Keratinocyte (primary cell): Measurements from ENCODE around the gene FBXW5. TPM values are rescaled to one million over a fixed set of nuclear protein-coding genes. Genes with fewer than 3 reads are reported as not detected.

Experiments
- DNase-seq: peaks from one replicate; pipeline ENCODE4 v3.0.0-alpha.2; 2011; ENCODE audit warnings: low read depth, missing footprints, low spot score
- FAIRE-seq: peaks from 2 replicates; lab custom pipeline; 2011; peaks lifted over from hg19 to GRCh38; lab: Jason Lieb, UNC
- H2AFZ ChIP-seq: 2 replicates; pipeline ENCODE4 v1.6.0; 2012; ENCODE audit warnings: low read length, control low read depth, inconsistent platforms; ENCODE audit not compliant: control insufficient read depth
- H3K27ac ChIP-seq: 2 replicates; pipeline ENCODE4 v1.5.1; 2011; ENCODE audit warnings: low read length; ENCODE audit not compliant: control insufficient read depth, insufficient read depth
- H3K27me3 ChIP-seq: 3 replicates; pipeline ENCODE4 v1.6.0; 2011; ENCODE audit warnings: low read length; ENCODE audit not compliant: control insufficient read depth, insufficient read depth; ENCODE audit errors: extremely low read depth
- H3K36me3 ChIP-seq, 2 experiments: 2 replicates in 1 of 2; 3 replicates in 1 of 2; pipeline ENCODE4 v1.5.1; 2011; ENCODE audit warnings: low read length in 2 of 2, mild to moderate bottlenecking in 1 of 2; ENCODE audit not compliant: control insufficient read depth in 2 of 2, insufficient read depth in 2 of 2; ENCODE audit errors: extremely low read depth in 1 of 2
- H3K4me1 ChIP-seq: 3 replicates; pipeline ENCODE4 v1.5.1; 2011; ENCODE audit warnings: low read length; ENCODE audit not compliant: control insufficient read depth, insufficient read depth; ENCODE audit errors: extremely low read depth
- H3K4me2 ChIP-seq: 3 replicates; pipeline ENCODE4 v1.6.0; 2011; ENCODE audit warnings: low read depth, low read length; ENCODE audit not compliant: control insufficient read depth, insufficient read depth; ENCODE audit errors: extremely low read depth
- H3K4me3 ChIP-seq, 3 experiments: fragments of 200-600 bp in 1 of 3; sonication (generic) in 1 of 3; 2 replicates in 2 of 3; 3 replicates in 1 of 3; pipeline ENCODE4 v1.5.1; 2011 to 2016; ENCODE audit warnings: low read length in 3 of 3, mild to moderate bottlenecking in 3 of 3, control low read depth in 2 of 3, inconsistent platforms in 1 of 3, low read depth in 1 of 3, mixed read lengths in 1 of 3, mixed run types in 1 of 3, moderate library complexity in 1 of 3; ENCODE audit not compliant: control insufficient read depth in 2 of 3, insufficient read depth in 2 of 3; ENCODE audit errors: extremely low read depth in 1 of 3
- H3K79me2 ChIP-seq: 2 replicates; pipeline ENCODE4 v1.6.0; 2012; ENCODE audit warnings: low read length; ENCODE audit not compliant: control insufficient read depth, insufficient read depth
- H3K9ac ChIP-seq: 3 replicates; pipeline ENCODE4 v1.6.0; 2011; ENCODE audit warnings: low read length; ENCODE audit not compliant: control insufficient read depth, insufficient read depth; ENCODE audit errors: extremely low read depth
- H3K9me1 ChIP-seq: 3 replicates; pipeline ENCODE4 v1.6.0; 2011; ENCODE audit warnings: low read length; ENCODE audit not compliant: control insufficient read depth, insufficient read depth; ENCODE audit errors: extremely low read depth
- H3K9me3 ChIP-seq: 2 replicates; pipeline ENCODE4 v1.5.1; 2012; ENCODE audit warnings: low read depth, low read length; ENCODE audit not compliant: control insufficient read depth
- H4K20me1 ChIP-seq: 3 replicates; pipeline ENCODE4 v1.6.0; 2011; ENCODE audit warnings: low read length; ENCODE audit not compliant: control insufficient read depth, insufficient read depth; ENCODE audit errors: extremely low read depth
- EZH2 ChIP-seq: IDR thresholded peaks from one replicate; pipeline ENCODE4 v1.6.1; 2012; ENCODE audit warnings: inconsistent platforms, mild to moderate bottlenecking, low read length, moderate library complexity
- dilution Hi-C: fragments of 300-500 bp; cut with MboI; formaldehyde crosslinking; loops from one replicate; pipeline ENCODE4 v1.7.0; 2020; ENCODE audit warnings: low sequenced_read_pairs; ENCODE audit not compliant: extremely low pct_ligation_motif_present
- polyA plus RNA-seq, 5 experiments: library from polyadenylated mRNA; depleted of rRNA in 3 of 5; stranded (reverse) in 3 of 5; stranded (forward) in 1 of 5; unstranded in 1 of 5; fragments of >200 nt; gene quantifications; 1 replicate in 1 of 5; 2 replicates in 3 of 5; 3 replicates in 1 of 5; pipeline versions ENCODE4 v1.2.1 to v1.2.3, GENCODE V29; 2011 to 2012; ENCODE audit warnings: missing spikeins in 2 of 5, low read depth in 1 of 5, low replicate concordance in 1 of 5
- TF ChIP-seq, protein P1 (sequence below), 3 experiments: IDR thresholded peaks in 1 of 3; conservative IDR thresholded peaks in 1 of 3; optimal IDR thresholded peaks in 1 of 3; 2 replicates in 2 of 3; 3 replicates in 1 of 3; pipeline versions ENCODE3 to v1.5.1; 2011; ENCODE audit warnings: low read length in 3 of 3, mild to moderate bottlenecking in 3 of 3, moderate library complexity in 2 of 3, control low read depth in 1 of 3, inconsistent platforms in 1 of 3; ENCODE audit not compliant: insufficient read depth in 2 of 3; ENCODE audit errors: extremely low read depth in 1 of 3

The FBXW5 gene
- polyA plus RNA-seq, 1 donor (not counting 4 experiments of a cell fraction or from before 2014, with no cell fraction given): 23.0 TPM

- H3K9me1 ChIP-seq: no peaks in the 10 kb centered on the region
- dilution Hi-C loops: no loop called here
- FAIRE-seq (no peak), DNase-seq (no peak)
- TF ChIP-seq, protein P1, sequence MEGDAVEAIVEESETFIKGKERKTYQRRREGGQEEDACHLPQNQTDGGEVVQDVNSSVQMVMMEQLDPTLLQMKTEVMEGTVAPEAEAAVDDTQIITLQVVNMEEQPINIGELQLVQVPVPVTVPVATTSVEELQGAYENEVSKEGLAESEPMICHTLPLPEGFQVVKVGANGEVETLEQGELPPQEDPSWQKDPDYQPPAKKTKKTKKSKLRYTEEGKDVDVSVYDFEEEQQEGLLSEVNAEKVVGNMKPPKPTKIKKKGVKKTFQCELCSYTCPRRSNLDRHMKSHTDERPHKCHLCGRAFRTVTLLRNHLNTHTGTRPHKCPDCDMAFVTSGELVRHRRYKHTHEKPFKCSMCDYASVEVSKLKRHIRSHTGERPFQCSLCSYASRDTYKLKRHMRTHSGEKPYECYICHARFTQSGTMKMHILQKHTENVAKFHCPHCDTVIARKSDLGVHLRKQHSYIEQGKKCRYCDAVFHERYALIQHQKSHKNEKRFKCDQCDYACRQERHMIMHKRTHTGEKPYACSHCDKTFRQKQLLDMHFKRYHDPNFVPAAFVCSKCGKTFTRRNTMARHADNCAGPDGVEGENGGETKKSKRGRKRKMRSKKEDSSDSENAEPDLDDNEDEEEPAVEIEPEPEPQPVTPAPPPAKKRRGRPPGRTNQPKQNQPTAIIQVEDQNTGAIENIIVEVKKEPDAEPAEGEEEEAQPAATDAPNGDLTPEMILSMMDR (optimal IDR thresholded peaks at IDR 0.05 in 1 of 3, IDR thresholded peaks at IDR 0.05 in 1 of 3, conservative IDR thresholded peaks at IDR 0.05 in 1 of 3; ENCODE audit: extremely low read depth in 1 of 3, insufficient read depth in 2 of 3, low read length in 3 of 3): no peak
- no peak overlapping the region for H3K4me3 ChIP-seq
- H3K79me2 ChIP-seq: peaks cover 9% of the 10 kb centered on the region
- H3K27ac ChIP-seq: no peak overlapping the region
- H3K9me3 ChIP-seq: no peaks in the 10 kb centered on the region
- no peaks in the 10 kb centered on the region for H4K20me1 ChIP-seq
- no peaks in the 10 kb centered on the region for H3K27me3 ChIP-seq
- H3K4me1 ChIP-seq: no peaks in the 10 kb centered on the region
- H3K4me2 ChIP-seq: no peak overlapping the region
- H3K36me3 ChIP-seq: peaks cover 26 to 52% of the 10 kb centered on the region in 2 experiments
- no peak overlapping the region for H3K9ac ChIP-seq
- H2AFZ ChIP-seq: no peak overlapping the region
These were observed 23.8 kb downstream of the FBXW5 start for GRCh38 chr9:136920734-136921231.

- no peak overlapping the region for H3K4me2 ChIP-seq
- DNase-seq (no peak), FAIRE-seq (no peak)
- no peak overlapping the region for H3K4me3 ChIP-seq
- H4K20me1 ChIP-seq: no peaks in the 10 kb centered on the region
- no peaks in the 10 kb centered on the region for H3K27me3 ChIP-seq
- peaks cover 28 to 51% of the 10 kb centered on the region in 2 experiments for H3K36me3 ChIP-seq
- no peak overlapping the region for H2AFZ ChIP-seq
- dilution Hi-C loops: no loop called here
- no peaks in the 10 kb centered on the region for H3K9me3 ChIP-seq
- no peak overlapping the region for H3K27ac ChIP-seq
- H3K9me1 ChIP-seq: no peaks in the 10 kb centered on the region
- no peak for TF ChIP-seq EZH2
- TF ChIP-seq, protein P1 (optimal IDR thresholded peaks at IDR 0.05 in 1 of 3, IDR thresholded peaks at IDR 0.05 in 1 of 3, conservative IDR thresholded peaks at IDR 0.05 in 1 of 3; ENCODE audit: extremely low read depth in 1 of 3, insufficient read depth in 2 of 3, low read length in 3 of 3): no peak
- H3K4me1 ChIP-seq: no peaks in the 10 kb centered on the region
- peaks cover 9% of the 10 kb centered on the region for H3K79me2 ChIP-seq
- no peak overlapping the region for H3K9ac ChIP-seq
These were observed 24.5 kb downstream of the FBXW5 start for GRCh38 chr9:136920069-136920468.
